ENCODE results near the gene RABGGTB.

GRCh38 chr1:75764057-75764655 is 21.9 kb upstream of the RABGGTB start:
- TF ChIP-seq POLR2A (IDR thresholded peaks at IDR 0.05) = no peak
- TF ChIP-seq CTCF (IDR thresholded peaks at IDR 0.05 in 4 of 5, conservative IDR thresholded peaks at IDR 0.05 in 1 of 5) = no peak

Measured in gastrocnemius medialis (tissue), 4 donors.